Left cardiac atrium (tissue), 4 donors: ENCODE measurements around the gene BRSK2. TPM values are rescaled to one million over a fixed set of nuclear protein-coding genes. Genes with fewer than 3 reads are reported as not detected.
A peak's percentile ranks its signal among the peaks of the same experiment; 100 is the strongest.
"Not testable (repeated sequence)": the region's sequence is repeated elsewhere in the genome, so short reads cannot be mapped to it uniquely, and the experiment has no call there.

Experiments
- ATAC-seq, 2 donors: fragments of 200-7000 bp; cut with Tn5 transposase; one replicate each; pipeline ENCODE4 v1.9.1; 2020; ENCODE audit warnings: mild to moderate bottlenecking in 2 of 2, moderate library complexity in 2 of 2
- DNase-seq: peaks from one replicate; pipeline ENCODE4 v3.0.0-alpha.2; 2020
- intact Hi-C, 2 donors: fragments of 100-400 bp; cut with DNase I; formaldehyde crosslinking; loops; one replicate each; pipeline versions ENCODE4 v1.14.1 to v1.15.1; 2022 to 2023
- total RNA-seq, 2 donors: library from RNA; stranded (reverse); fragmentation: NEBNext Ultra II Directional; extraction: Animal tissue kit (Norgen Biotek cat#: 25700); gene quantifications; one replicate each; pipeline ENCODE4 v1.2.1, GENCODE V29; 2021
- donor health status: DM: no; HTN: yes; CAD: no.
- donor health status: DM: no; HTN: yes; CAD: no; lungs with severe emphysema.
- donor health status: DM: yes; HTN: yes; CAD: no.
- donor health status: Dilated cardiomyopathy.

BRSK2 gene
- total RNA-seq, 2 donors from 2014 or later: 1.3 to 1.6 TPM

DNA sequence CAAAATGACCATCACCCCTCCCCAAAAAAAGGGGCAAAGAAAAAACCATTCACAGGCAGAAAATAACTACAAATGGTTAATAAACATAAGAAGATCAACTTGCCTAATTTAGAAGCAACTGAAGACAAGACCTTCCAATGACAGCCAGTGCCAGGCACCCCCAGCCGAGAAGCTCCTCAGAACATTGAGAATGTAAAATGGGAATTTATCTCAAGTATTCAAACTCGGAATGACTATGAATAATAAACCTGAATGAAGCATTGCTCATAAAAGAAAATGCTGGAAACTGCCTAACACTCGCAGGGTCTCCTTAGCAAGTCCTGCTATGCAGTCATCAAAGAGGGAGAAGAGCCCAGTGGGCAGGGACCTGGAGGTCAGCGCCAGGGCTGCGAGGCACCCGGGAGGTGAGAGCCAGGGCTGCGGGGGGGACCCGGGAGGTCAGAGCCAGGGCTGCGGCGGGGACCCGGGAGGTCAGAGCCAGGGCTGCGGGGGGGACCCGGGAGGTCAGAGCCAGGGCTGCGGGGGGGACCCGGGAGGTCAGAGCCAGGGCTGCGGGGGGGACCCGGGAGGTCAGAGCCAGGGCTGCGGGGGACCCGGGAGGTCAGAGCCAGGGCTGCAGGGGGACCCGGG is 120.0 kb downstream of the BRSK2 start:
- DNase-seq (no peak), ATAC-seq (no peak)
- intact Hi-C loops: loop anchor here in 1 of 2 donors (10.0 kb wide), 2 partner anchors 55 to 175 kb away; no protein-coding TSS in a partner anchor

DNA sequence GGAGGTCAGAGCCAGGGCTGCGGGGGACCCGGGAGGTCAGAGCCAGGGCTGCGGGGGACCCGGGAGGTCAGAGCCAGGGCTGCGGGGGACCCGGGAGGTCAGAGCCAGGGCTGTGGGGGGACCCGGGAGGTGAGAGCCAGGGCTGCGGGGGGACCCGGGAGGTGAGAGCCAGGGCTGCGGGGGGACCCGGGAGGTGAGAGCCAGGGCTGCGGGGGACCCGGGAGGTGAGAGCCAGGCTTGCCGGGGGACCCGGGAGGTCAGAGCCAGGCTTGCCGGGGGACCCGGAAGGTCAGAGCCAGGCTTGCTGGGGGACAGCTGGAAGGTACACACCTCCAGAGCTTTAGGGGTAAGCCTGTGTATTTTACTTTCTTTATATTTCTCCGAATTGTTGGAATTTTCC is 120.6 kb downstream of the BRSK2 start:
- peak; percentile 16 for DNase-seq
- intact Hi-C loops: loop anchor here in 1 of 2 donors (10.0 kb wide), 2 partner anchors 56 to 176 kb away; no protein-coding TSS in a partner anchor
- not testable (repeated sequence) for ATAC-seq

DNA sequence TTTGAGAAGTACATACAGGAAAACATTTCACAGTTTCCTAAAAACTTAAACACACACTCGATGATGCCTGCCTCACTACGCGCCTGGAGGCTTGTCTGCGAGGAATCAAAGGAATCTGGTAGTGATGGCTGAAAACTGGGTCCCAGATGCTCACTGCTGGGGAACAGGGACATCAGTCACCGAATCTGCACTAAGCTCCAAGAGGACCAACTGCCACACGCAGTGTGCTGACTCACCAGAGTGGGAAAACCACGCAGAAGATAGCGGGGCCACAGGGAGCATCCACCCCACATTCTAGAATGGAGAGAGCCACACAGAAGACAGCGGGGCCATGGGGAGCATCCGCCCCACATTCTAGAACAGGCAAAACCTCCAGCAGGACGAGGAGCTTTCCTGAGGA is 121.2 kb downstream of the BRSK2 start:
- DNase-seq (no peak), ATAC-seq (no peak)
- intact Hi-C loops: loop anchor here in 1 of 2 donors (10.0 kb wide), 2 partner anchors 56 to 176 kb away; no protein-coding TSS in a partner anchor

DNA sequence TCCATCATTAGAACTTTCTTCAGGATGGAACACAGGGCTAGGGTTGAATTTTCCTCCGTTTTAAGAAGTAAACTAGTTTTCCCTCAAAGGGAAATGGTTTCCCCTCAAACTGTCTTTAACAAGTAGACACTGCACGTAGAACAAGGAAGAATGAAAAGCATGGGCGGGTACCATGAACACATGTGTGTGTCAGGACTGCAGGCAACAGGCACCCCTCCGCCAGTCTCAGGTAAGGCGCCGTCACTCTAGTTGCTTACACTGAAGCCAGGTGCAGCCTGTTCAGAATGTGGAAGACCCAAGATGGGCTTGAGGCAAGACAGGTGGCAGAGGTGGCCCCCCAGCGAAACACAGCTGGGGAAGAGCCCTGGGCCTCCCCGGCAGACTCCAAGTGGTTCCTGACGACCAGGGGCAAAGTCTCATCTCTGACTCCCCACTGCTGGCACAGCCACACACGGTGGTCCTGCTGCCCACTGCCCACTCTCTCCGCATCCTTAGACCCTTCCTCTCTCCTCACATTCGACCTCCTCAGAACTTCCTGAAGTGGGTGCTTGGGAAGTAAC is 122.3 kb downstream of the BRSK2 start:
- DNase-seq (peak; percentile 16), ATAC-seq (no peak)

More for the DNA sequence above, 122.3 kb downstream of the BRSK2 start:
- intact Hi-C loops: loop anchor here in 1 of 2 donors (10.0 kb wide), 2 partner anchors 57 to 177 kb away; no protein-coding TSS in a partner anchor

Other genes starting within 250 kb of the BRSK2 start
- gene MUC5AC, start 232.0 kb upstream of the BRSK2 start, total RNA-seq: not detected
- not detected for gene MUC5B, start 166.9 kb upstream of the BRSK2 start, total RNA-seq
- 10 to 100 TPM; 43.4 to 50.8 TPM for gene TOLLIP, start 80.3 kb upstream of the BRSK2 start, total RNA-seq
- gene MOB2, start 96.8 kb downstream of the BRSK2 start, total RNA-seq: 10 to 100 TPM; 36.6 to 44.0 TPM
- gene DUSP8, start 182.3 kb downstream of the BRSK2 start, total RNA-seq: 10 to 100 TPM in 1 of 2 donors, 1 to 10 TPM in 1; 9.0 to 21.7 TPM
- not detected for gene KRTAP5-1, start 195.3 kb downstream of the BRSK2 start, total RNA-seq
- gene KRTAP5-2, start 208.4 kb downstream of the BRSK2 start, total RNA-seq: not detected
- not detected for gene KRTAP5-3, start 218.5 kb downstream of the BRSK2 start, total RNA-seq
- gene KRTAP5-4, start 232.2 kb downstream of the BRSK2 start, total RNA-seq: not detected
- not detected for gene KRTAP5-5, start 239.8 kb downstream of the BRSK2 start, total RNA-seq